Sigmoid colon (tissue), 7 donors: ENCODE data around the gene OR10R2. TPM values are rescaled to one million over a fixed set of nuclear protein-coding genes. Genes with fewer than 3 reads are reported as not detected.

Source experiments
- DNase-seq: peaks from one replicate; pipeline ENCODE4 v3.0.0-alpha.2; 2019
- H3K27ac ChIP-seq, 4 donors: fragments of 200-600 bp; sonication (generic); one replicate each; pipeline ENCODE4 v1.5.1; 2016 to 2019; ENCODE audit warnings: mild to moderate bottlenecking in 1 of 4
- H3K27me3 ChIP-seq, 3 donors: fragments of 200-600 bp; sonication (generic); one replicate each; pipeline ENCODE4 v1.5.1; 2019; ENCODE audit warnings: mild to moderate bottlenecking in 1 of 3
- H3K36me3 ChIP-seq, 4 donors: fragments of 200-600 bp; sonication (generic); one replicate each; pipeline ENCODE4 v1.5.1; 2016 to 2019
- H3K4me1 ChIP-seq, 4 donors: fragments of 200-600 bp; sonication (generic); one replicate each; pipeline ENCODE4 v1.5.1; 2017 to 2019
- H3K4me3 ChIP-seq, 4 donors: fragments of 200-600 bp; sonication (generic); one replicate each; pipeline ENCODE4 v1.5.1; 2017 to 2019; ENCODE audit warnings: mild to moderate bottlenecking in 2 of 4, moderate library complexity in 1 of 4
- H3K9me3 ChIP-seq, 4 donors: fragments of 200-600 bp in 3 of 4; sonication (generic) in 3 of 4; one replicate each; pipeline versions ENCODE4 v1.5.1 to v1.6.1; 2013 to 2019
- CTCF ChIP-seq, 4 experiments: fragments of 450-650 bp in 3 of 4; fragments of 200-600 bp in 1 of 4; IDR thresholded peaks; one replicate each; pipeline ENCODE4 v1.5.1; 2016 to 2019; ENCODE audit warnings: antibody characterized with exemption in 4 of 4, mild to moderate bottlenecking in 3 of 4, moderate library complexity in 2 of 4
- EP300 ChIP-seq, 4 donors: sonication (generic); formaldehyde crosslinking; IDR thresholded peaks; one replicate each; pipeline ENCODE4 v1.6.1; 2017; ENCODE audit warnings: antibody characterized with exemption in 4 of 4
- POLR2A ChIP-seq, 2 donors: fragments of 450-650 bp; IDR thresholded peaks; one replicate each; pipeline ENCODE4 v1.6.1; 2016; ENCODE audit warnings: antibody characterized with exemption in 2 of 2, mild to moderate bottlenecking in 2 of 2, moderate library complexity in 2 of 2
- POLR2AphosphoS5 ChIP-seq, 4 donors: sonication (generic); formaldehyde crosslinking; IDR thresholded peaks; one replicate each; pipeline ENCODE4 v1.6.1; 2017; ENCODE audit warnings: antibody characterized with exemption in 4 of 4
- WGBS, 2 donors: extraction: QIAGEN DNeasy Blood & Tissue Kit; methylation state at CpG; one replicate each; pipeline ENCODE4 v1.1.7; 2013; 5-methylcytosine and 5-hydroxymethylcytosine counted together
- intact Hi-C: fragments of 100-400 bp; cut with DNase I; formaldehyde crosslinking; loops from one replicate; pipeline ENCODE4 v1.15.1; 2023
- polyA plus RNA-seq, 3 donors: library from polyadenylated mRNA; stranded (reverse); fragments of 200-250 nt; gene quantifications; one replicate each; pipeline ENCODE4 v1.2.3, GENCODE V29; 2013
- total RNA-seq, 4 donors: library from RNA; depleted of rRNA; stranded (reverse); fragments of >200 nt; gene quantifications; one replicate each; pipeline ENCODE4 v1.1.0, GENCODE V29; 2016
- donor health status: healthy with polysubstance abuse.
- donor health status: Bipolar disorder and iron deficiency.
- donor health status: healthy.

OR10R2 gene
- total and polyA plus RNA-seq, 7 donors = not detected

GRCh38 chr1:158445376-158445775 is 26.6 kb upstream of the OR10R2 start:
- Histone ChIP-seq H3K9me3 (no peaks in the 10 kb centered on the region), H3K27me3 (no peaks in the 10 kb centered on the region), H3K27ac (no peak overlapping the region), H3K4me1 (no peaks in the 10 kb centered on the region), H3K4me3 (no peak overlapping the region), H3K36me3 (no peaks in the 10 kb centered on the region)
- WGBS, 2 donors = 72 to 79% methylated on average over 4 of the region's 4 CpGs
- intact Hi-C loops = no loop called here
- no peak for TF ChIP-seq POLR2AphosphoS5 (IDR thresholded peaks at IDR 0.05)
- TF ChIP-seq POLR2A (IDR thresholded peaks at IDR 0.05) = no peak
- TF ChIP-seq CTCF (IDR thresholded peaks at IDR 0.05) = no peak
- no peak for TF ChIP-seq EP300 (IDR thresholded peaks at IDR 0.05)
- DNase-seq = no peak

- no peaks in the 10 kb centered on the region for H3K27me3 ChIP-seq
- H3K27ac ChIP-seq = no peak overlapping the region
- no peak overlapping the region for H3K4me3 ChIP-seq
- no peaks in the 10 kb centered on the region for H3K9me3 ChIP-seq
- no peaks in the 10 kb centered on the region for H3K4me1 ChIP-seq
- DNase-seq = no peak
- no peak for TF ChIP-seq POLR2AphosphoS5 (IDR thresholded peaks at IDR 0.05)
- no peak for TF ChIP-seq EP300 (IDR thresholded peaks at IDR 0.05)
- TF ChIP-seq CTCF (IDR thresholded peaks at IDR 0.05) = no peak
- WGBS, 2 donors = 81 to 92% methylated on average over 1 of the region's 1 CpG
- no peaks in the 10 kb centered on the region for H3K36me3 ChIP-seq
- intact Hi-C loops = no loop called here
Observed at GRCh38 chr1:158454537-158454936, 17.5 kb upstream of the OR10R2 start.

GRCh38 chr1:158457246-158457645 is 14.8 kb upstream of the OR10R2 start:
- no peak overlapping the region for H3K4me3 ChIP-seq
- no peak for DNase-seq
- intact Hi-C loops = no loop called here

GRCh38 chr1:158458263-158458662 is 13.8 kb upstream of the OR10R2 start:
- DNase-seq = no peak
- intact Hi-C loops = no loop called here
- no peak for TF ChIP-seq POLR2A (IDR thresholded peaks at IDR 0.05)
- no peak for TF ChIP-seq CTCF (IDR thresholded peaks at IDR 0.05)
- TF ChIP-seq POLR2AphosphoS5 (IDR thresholded peaks at IDR 0.05) = no peak
- TF ChIP-seq EP300 (IDR thresholded peaks at IDR 0.05) = no peak
- H3K9me3 ChIP-seq = no peaks in the 10 kb centered on the region
- no peak overlapping the region for H3K4me3 ChIP-seq
- H3K4me1 ChIP-seq = no peaks in the 10 kb centered on the region
- H3K36me3 ChIP-seq = no peaks in the 10 kb centered on the region
- no peaks in the 10 kb centered on the region for H3K27me3 ChIP-seq
- no peak overlapping the region for H3K27ac ChIP-seq

More at GRCh38 chr1:158457246-158457645, 14.8 kb upstream of the OR10R2 start:
- Histone ChIP-seq H3K4me1 (no peaks in the 10 kb centered on the region), H3K27me3 (no peaks in the 10 kb centered on the region), H3K9me3 (no peaks in the 10 kb centered on the region), H3K27ac (no peak overlapping the region), H3K36me3 (no peaks in the 10 kb centered on the region)
- no peak for TF ChIP-seq POLR2AphosphoS5 (IDR thresholded peaks at IDR 0.05)
- no peak for TF ChIP-seq POLR2A (IDR thresholded peaks at IDR 0.05)
- TF ChIP-seq EP300 (IDR thresholded peaks at IDR 0.05) = no peak
- no peak for TF ChIP-seq CTCF (IDR thresholded peaks at IDR 0.05)

GRCh38 chr1:158461534-158461933 is 10.5 kb upstream of the OR10R2 start, which contains the start of gene OR10K1:
TSS of gene OR10K1 (plus strand) at chr1:158461834. CDS start at chr1:158465562, 3,728 bp downstream.
- intact Hi-C loops = no loop called here
- H3K4me3 ChIP-seq = no peak within 1 kb of the TSS
- H3K27ac ChIP-seq = no peak within 1 kb of the TSS
- TF ChIP-seq POLR2AphosphoS5 (IDR thresholded peaks at IDR 0.05) (no peak), POLR2A (IDR thresholded peaks at IDR 0.05) (no peak), EP300 (IDR thresholded peaks at IDR 0.05) (no peak)
- WGBS, 2 donors = 56 to 73% methylated on average over 2 of the region's 2 CpGs
- no peaks in the 10 kb centered on the region for H3K36me3 ChIP-seq
- no peak for DNase-seq
- no peaks in the 10 kb centered on the region for H3K9me3 ChIP-seq
- H3K4me1 ChIP-seq = no peaks in the 10 kb centered on the region
- H3K27me3 ChIP-seq = no peaks in the 10 kb centered on the region
